G401 (cell line): ENCODE measurements around the gene NTM. TPM values are rescaled to one million over a fixed set of nuclear protein-coding genes. Genes with fewer than 3 reads are reported as not detected.
"Not testable (repeated sequence)": the region's sequence is repeated elsewhere in the genome, so short reads cannot be mapped to it uniquely, and the experiment has no call there.

ENCODE experiments used
- DNase-seq: peaks from one replicate; pipeline ENCODE4 v3.0.0-alpha.2; 2015; ENCODE audit warnings: low spot score
- in situ Hi-C: cut with HindIII; loops from 2 replicates; pipeline ENCODE4 v1.10.0; 2016; ENCODE audit warnings: low sequenced_read_pairs, mixed read lengths
- total RNA-seq: library from RNA; depleted of rRNA; stranded (reverse); fragments of >200 nt; shearing (Covaris generic); gene quantifications from 2 replicates; pipeline ENCODE4 v1.2.3, GENCODE V29; 2014

Gene NTM
- total RNA-seq, 1 experiment from 2014 or later, result 11.4 TPM

- DNase-seq, result no peak
- in situ Hi-C loops, result no loop called here
Measured at GRCh38 chr11:131481971-131482370, 111.6 kb downstream of the NTM start.

DNA sequence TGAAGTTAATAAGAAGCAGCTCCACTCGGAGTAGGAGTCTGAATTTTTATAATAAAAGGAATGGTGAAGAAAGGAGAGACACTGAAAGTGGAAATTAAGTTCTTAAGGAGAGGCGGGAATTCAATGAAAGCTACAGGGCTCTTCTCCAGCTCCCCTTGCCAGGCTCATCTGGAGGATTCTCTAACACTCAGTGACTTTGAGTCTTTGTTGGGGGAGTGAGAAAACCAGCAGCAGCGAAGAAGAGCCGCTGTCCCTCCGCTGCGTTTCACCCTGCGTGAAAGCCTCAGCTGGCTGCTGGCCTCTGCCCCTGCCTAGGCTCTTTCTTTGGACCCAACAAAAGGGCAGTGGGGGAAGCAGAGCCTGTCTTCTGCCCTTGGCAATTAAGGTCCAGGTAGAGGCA lies 113.0 kb downstream of the NTM start:
- no peak for DNase-seq
- in situ Hi-C loops, result no loop called here

DNA sequence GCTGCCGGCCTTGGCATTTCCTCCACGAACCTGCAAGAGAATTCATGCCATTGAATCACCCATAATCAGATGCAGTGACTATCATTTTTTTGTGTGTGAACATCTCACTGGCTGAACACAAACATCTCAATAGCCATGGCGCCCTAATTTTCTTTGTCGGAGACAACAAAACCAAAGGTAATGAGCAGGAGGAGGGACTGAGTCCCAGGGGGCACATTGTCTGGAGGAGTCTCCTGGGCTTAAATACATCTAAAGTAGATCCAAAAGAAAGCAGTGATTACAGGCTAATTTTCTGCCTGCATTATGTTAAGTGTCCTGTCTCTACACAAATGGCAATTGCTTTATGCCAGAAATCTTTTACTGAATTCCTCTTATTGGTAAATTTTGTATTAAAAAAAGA lies 113.5 kb downstream of the NTM start:
- in situ Hi-C loops, result no loop called here
- no peak for DNase-seq

DNA sequence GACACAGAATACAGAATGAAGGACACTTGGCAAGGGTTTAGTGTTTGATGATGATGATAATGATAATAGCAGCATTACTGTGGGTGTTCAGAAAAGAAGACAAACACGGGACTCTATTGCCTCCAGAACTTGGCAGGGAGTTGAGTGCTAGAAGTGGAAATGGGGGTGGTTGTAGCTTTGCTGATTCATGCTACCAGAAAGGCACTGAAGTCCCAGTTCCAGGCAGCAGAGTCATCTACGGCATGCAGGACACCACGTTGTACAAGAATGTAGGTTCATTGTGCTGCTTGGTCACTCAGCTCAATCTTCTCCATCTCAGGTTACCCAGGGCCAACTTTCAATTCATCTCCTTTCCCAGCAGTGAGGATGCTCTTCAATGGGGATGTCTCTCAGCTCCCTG lies 115.7 kb downstream of the NTM start:
- DNase-seq, result no peak
- in situ Hi-C loops, result no loop called here

GRCh38 chr11:131486937-131487635 lies 116.7 kb downstream of the NTM start:
- no peak for DNase-seq
- in situ Hi-C loops, result no loop called here

- in situ Hi-C loops, result no loop called here
- no peak for DNase-seq
Measured at GRCh38 chr11:131488238-131488637, 117.8 kb downstream of the NTM start.

DNA sequence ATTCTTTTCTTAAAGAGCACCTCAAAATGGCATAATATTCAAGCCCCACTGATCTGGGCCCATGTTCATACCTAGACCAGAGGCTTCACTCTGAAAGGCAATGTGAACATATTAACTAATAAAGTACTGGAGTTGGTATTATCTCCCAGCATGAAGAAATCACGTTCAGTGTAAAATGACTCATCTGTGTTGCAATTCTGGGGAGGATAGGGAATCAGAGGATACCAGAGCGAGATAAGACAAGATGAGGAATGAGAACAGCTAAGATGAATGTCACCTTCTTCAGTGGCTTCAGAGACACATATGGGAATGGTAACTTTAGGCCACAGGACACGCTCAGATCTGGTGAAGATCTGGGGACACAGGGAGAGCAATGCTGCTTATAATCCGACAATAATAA lies 121.1 kb downstream of the NTM start:
- DNase-seq, result no peak
- in situ Hi-C loops, result no loop called here

- in situ Hi-C loops, result no loop called here
Measured at GRCh38 chr11:131495423-131495822, 125.0 kb downstream of the NTM start.

GRCh38 chr11:131497686-131498085 lies 127.3 kb downstream of the NTM start:
- DNase-seq, in situ Hi-C loops: not testable (repeated sequence)

More at GRCh38 chr11:131495423-131495822, 125.0 kb downstream of the NTM start:
- peak; percentile 51 for DNase-seq

DNA sequence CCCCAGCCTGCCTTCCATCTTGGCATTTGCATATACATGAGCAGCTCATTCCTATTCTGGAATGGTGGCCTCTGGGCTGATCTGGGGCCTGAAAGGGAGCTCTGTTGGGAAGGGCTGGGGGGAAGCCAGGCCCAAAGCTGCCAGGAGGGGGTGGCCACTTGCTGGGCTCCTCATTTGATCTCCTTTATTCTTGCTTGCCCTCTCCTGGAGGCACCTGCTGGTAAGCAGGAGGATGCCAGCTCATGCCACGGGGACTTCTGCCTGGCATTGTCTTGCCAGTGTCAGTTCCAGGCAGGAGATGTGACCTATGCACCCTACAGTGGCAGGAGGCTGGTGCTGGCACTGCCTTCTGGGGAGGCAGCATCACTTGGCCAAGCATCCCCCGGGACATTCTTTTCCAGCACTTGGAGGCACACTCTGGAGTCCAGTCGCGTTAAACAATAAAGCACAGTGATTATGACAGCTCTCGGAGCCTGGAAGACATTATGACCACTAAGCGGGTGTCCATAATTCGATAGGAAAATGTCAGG lies 128.3 kb downstream of the NTM start:
- in situ Hi-C loops, result no loop called here

GRCh38 chr11:131499199-131499598 lies 128.8 kb downstream of the NTM start:
- in situ Hi-C loops, result no loop called here
- DNase-seq, result no peak

More for the DNA sequence above, 128.3 kb downstream of the NTM start:
- peak; percentile 32 for DNase-seq

- no peak for DNase-seq
- in situ Hi-C loops, result no loop called here
Measured at GRCh38 chr11:131503017-131503416, 132.6 kb downstream of the NTM start.

- DNase-seq, result peak; percentile 16
- in situ Hi-C loops, result no loop called here
Measured at GRCh38 chr11:131504199-131504949, 134.0 kb downstream of the NTM start.

DNA sequence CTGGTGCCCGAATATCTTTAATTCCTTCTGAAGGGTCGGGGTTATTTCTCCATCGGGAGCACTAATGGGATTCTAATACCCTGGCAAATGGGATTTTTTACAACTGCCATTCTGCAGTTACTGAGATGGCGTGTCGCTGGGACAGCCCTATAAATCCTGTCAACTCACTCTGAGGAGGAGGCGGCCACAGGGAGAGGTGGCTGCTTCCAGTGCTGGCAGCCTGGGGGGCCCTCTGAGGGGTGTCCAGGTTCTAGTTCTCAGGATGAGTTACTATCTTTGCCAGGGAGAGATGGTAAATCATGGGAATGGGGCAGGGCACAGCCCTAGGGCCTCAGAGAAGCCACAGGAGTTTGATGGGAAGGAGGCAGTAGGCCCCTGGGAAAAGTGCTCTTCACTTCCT lies 135.9 kb downstream of the NTM start:
- in situ Hi-C loops, result no loop called here

DNA sequence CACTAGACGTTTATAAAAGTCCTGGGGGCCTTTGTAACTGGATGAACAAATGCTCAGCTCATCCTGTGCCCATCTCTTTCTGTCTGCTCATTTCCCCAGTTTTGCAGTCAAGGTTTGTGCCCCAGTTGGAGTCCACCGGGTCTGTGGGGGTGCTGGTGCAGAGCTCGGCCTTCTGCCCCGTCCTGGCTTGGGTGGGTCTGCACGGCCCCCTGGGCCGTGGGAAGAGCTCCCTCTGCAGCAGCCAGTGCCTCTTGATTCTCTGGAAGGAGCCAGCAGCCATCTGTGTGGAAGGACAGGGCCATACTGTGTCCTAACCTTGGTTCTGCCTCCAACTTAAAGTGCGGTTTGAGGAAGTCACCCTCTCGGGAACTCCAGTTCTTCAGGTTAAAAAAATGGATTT lies 140.2 kb downstream of the NTM start:
- no peak for DNase-seq
- in situ Hi-C loops, result no loop called here

More for the DNA sequence above, 135.9 kb downstream of the NTM start:
- no peak for DNase-seq

DNA sequence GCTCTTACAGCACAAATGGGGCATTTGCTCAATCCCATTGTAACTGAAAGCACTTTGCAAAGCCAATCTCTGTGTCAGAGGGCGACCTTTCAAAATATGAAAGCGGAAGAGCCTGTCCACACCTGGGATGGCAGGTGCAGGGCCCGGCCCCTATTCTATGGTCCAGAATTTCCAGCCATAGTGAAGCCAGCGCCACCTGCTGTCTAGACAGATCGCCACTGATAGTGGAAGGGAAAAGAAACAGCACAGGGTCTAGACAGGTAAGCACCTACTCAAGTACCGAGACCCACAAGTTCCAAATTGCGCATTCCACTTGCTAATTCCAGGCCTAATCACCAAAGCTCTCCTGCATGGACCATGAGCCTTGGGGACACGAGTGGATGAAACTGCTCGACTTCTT lies 141.4 kb downstream of the NTM start:
- in situ Hi-C loops, result no loop called here
- peak; percentile 9 for DNase-seq

- no peak for DNase-seq
- in situ Hi-C loops, result no loop called here
Measured at GRCh38 chr11:131512228-131512627, 141.8 kb downstream of the NTM start.

DNA sequence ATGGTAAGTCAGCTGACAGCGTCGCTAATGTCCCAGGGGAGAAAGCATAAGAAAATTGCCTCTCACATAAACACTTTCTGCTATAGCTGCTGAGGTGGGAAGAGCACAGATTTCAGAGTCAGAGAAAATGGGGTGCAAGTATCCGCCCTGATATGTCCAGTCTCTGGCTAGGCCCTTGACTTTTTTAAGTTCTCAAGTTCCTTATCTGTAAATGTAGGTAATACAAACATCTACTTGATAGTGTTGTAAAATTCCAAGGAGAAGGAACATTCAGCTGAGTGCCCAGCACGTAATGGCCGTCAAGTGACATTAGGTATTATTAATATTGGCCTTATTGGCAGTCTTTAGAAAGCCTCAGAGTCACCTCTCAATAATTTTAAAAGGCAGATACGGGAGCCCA lies 143.6 kb downstream of the NTM start:
- no peak for DNase-seq
- in situ Hi-C loops, result no loop called here

DNA sequence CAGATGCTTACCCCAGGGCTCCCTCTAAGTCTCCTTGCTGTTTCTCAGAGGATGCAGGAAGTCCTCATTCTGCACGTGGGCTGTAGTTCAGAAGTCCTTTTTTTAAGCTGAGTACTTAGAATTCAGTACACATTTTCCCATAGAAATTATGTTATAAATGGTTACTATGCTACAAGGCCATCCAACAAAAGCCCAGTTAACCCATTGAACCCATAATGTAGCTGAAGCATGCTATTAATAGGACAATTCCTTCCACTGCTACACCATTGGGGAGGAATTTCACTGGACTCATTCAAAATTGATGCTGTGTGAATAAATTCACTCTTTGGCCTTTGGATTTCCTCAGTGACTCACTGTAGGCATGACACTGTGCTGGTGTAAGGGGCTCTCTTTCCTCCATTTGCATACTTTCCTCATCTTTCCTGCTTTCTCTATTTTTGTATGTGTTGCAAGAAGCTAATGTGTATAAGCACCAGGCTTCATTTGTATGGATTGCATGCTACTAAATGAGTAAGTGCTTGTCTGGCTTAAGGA lies 148.0 kb downstream of the NTM start:
- DNase-seq, result no peak
- in situ Hi-C loops, result no loop called here

DNA sequence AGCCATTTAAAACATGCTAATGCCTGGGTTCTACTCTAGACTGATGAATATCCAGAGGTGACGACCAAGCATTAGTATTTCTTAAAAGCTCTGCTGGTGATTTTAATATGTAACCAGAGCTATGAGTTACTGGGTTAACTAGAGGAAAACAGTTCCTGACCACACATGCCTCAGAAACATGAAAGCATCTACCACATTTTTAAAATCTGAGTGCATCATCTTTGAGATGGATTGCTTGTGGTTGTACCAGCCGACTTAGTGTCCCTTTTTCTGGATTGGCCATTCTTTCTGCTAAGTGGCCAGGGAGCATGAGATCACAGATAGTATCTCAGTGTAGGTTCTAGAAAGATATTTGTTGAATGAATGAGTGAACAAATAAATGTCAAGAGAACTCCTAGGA lies 152.4 kb downstream of the NTM start:
- DNase-seq, result no peak
- in situ Hi-C loops, result no loop called here
